Measurements from ENCODE around the gene CACNA1D. TPM values are rescaled to one million over a fixed set of nuclear protein-coding genes. Genes with fewer than 3 reads are reported as not detected.

The CACNA1D gene
- total RNA-seq, 4 donors from 2014 or later, result 74.6 to 194 (median 105) TPM

GRCh38 chr3:53823026-53823955 is 328.9 kb downstream of the CACNA1D start:
- no peak for TF ChIP-seq POLR2A (IDR thresholded peaks at IDR 0.05)
- TF ChIP-seq, protein P1, sequence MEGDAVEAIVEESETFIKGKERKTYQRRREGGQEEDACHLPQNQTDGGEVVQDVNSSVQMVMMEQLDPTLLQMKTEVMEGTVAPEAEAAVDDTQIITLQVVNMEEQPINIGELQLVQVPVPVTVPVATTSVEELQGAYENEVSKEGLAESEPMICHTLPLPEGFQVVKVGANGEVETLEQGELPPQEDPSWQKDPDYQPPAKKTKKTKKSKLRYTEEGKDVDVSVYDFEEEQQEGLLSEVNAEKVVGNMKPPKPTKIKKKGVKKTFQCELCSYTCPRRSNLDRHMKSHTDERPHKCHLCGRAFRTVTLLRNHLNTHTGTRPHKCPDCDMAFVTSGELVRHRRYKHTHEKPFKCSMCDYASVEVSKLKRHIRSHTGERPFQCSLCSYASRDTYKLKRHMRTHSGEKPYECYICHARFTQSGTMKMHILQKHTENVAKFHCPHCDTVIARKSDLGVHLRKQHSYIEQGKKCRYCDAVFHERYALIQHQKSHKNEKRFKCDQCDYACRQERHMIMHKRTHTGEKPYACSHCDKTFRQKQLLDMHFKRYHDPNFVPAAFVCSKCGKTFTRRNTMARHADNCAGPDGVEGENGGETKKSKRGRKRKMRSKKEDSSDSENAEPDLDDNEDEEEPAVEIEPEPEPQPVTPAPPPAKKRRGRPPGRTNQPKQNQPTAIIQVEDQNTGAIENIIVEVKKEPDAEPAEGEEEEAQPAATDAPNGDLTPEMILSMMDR (IDR thresholded peaks at IDR 0.05), result no peak
- no peaks in the 10 kb centered on the region for H3K9me3 ChIP-seq
- no peak overlapping the region for H3K27ac ChIP-seq
- H3K4me1 ChIP-seq, result no peaks in the 10 kb centered on the region
- H3K4me3 ChIP-seq, result no peak overlapping the region
- peaks cover 0 to 47% (median 0%) of the 10 kb centered on the region in 3 donors for H3K36me3 ChIP-seq
- no peak for DNase-seq
- H3K27me3 ChIP-seq, result no peaks in the 10 kb centered on the region

DNA sequence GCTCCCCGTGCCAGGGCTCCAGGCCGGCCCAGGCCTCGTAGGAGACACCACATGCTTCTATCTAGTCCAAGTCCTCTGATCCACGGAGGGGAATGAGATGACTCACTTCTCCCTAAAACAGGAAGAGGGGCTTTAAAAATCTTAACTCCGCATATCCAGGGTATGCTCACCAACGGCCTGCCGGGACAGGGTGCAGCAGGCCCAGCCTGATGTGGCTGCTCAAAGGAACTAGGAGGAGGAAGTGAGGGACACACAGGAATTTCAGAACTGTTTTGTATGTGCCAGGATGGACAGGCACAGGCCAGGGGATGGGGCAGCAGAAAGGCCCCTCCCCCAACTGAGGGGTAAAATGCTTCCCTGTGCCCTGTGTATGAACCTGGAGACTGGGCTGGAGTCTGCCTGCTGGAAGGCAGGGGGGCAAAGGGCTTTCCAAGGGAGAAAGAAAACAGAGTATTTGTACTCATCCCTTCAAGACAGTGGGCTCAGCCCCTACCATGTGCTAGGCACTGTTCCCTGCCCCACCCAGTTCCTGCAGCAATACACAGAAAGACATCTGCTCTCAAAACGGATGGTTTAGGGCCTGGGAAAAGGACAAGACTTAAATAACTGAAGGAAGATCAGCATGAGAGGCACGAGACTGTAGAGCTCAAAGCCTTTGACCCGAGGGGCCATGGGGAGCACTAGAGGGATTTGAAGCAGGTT is 329.7 kb downstream of the CACNA1D start:
- no peak for DNase-seq
- H3K4me1 ChIP-seq, result no peaks in the 10 kb centered on the region
- no peak overlapping the region for H3K27ac ChIP-seq
- H3K4me3 ChIP-seq, result no peak overlapping the region
- H3K36me3 ChIP-seq, result peaks cover 0 to 40% (median 0%) of the 10 kb centered on the region in 3 donors
- no peaks in the 10 kb centered on the region for H3K9me3 ChIP-seq
- H3K27me3 ChIP-seq, result no peaks in the 10 kb centered on the region
- TF ChIP-seq, protein P1 (IDR thresholded peaks at IDR 0.05), result no peak
- TF ChIP-seq POLR2A (IDR thresholded peaks at IDR 0.05), result no peak

DNA sequence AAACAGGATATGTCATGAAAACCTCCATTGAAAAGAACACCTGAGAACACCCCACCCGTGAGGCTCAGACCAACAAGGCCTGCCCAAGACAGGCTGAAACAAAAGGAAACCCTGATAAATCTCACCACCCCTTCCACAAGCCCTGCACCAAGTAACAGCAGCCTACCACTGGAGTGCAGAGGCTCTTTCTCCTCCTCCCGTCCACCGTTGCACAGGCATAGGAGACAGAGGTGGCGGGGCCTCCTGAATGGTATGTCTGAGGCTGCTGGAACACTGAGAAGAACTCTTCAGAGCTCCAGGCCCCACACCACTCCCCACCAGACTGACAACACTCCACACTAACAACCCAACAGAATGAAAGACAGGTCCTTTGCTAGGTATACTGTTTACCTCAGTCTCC is 330.4 kb downstream of the CACNA1D start:
- Histone ChIP-seq H3K27ac (no peak overlapping the region), H3K27me3 (no peaks in the 10 kb centered on the region), H3K36me3 (peaks cover 0 to 33% (median 0%) of the 10 kb centered on the region in 3 donors), H3K4me1 (no peaks in the 10 kb centered on the region), H3K4me3 (no peak overlapping the region), H3K9me3 (no peaks in the 10 kb centered on the region)
- TF ChIP-seq, protein P1 (IDR thresholded peaks at IDR 0.05), result no peak
- TF ChIP-seq POLR2A (IDR thresholded peaks at IDR 0.05), result no peak
- DNase-seq, result no peak

DNA sequence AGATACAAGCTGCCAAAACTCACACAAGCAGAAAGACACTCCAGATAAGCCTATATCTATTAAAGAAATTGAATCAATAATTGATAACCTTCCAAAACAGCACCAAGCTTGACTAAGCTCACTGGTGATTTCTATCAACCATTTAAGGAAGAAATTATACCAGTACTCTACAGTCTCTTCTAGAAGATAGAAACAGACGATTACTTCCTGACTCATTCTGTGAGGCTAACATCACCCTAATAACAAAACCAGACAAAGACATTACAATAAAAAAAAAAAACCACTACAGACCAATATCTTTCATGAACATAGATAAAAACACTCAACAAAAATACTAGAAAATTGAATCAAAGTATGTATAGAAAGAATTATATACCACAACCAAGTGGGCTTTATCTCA is 331.6 kb downstream of the CACNA1D start:
- H3K9me3 ChIP-seq, result no peaks in the 10 kb centered on the region
- H3K27ac ChIP-seq, result no peak overlapping the region
- no peaks in the 10 kb centered on the region for H3K4me1 ChIP-seq

DNA sequence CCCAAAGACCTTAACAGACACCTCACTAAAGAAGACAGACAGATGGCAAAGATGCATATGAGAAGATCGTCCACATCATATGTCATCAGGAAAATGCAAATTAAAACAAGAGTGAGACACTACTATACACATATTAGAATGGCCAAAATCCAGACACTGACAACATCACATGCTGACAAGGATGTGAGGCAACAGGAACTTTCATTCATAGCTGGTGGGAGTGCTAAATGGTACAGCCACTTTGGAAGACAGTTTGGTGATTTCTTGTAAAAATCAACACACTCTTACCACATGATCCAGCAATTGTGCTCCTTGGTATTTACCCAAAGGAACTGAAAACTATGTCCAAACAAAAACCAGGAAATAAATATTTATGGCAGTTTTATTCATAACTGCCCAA is 334.2 kb downstream of the CACNA1D start:
- H3K36me3 ChIP-seq, result peaks cover 0 to 4% (median 0%) of the 10 kb centered on the region in 3 donors
- no peak for TF ChIP-seq POLR2A (IDR thresholded peaks at IDR 0.05)
- TF ChIP-seq, protein P1 (IDR thresholded peaks at IDR 0.05), result no peak
- no peaks in the 10 kb centered on the region for H3K9me3 ChIP-seq
- H3K27ac ChIP-seq, result no peak overlapping the region
- no peak for DNase-seq
- no peaks in the 10 kb centered on the region for H3K27me3 ChIP-seq
- H3K4me1 ChIP-seq, result no peaks in the 10 kb centered on the region
- no peak overlapping the region for H3K4me3 ChIP-seq

More for the DNA sequence above, 331.6 kb downstream of the CACNA1D start:
- no peak for DNase-seq
- Histone ChIP-seq H3K36me3 (peaks cover 0 to 20% (median 0%) of the 10 kb centered on the region in 3 donors), H3K4me3 (no peak overlapping the region), H3K27me3 (no peaks in the 10 kb centered on the region)
- no peak for TF ChIP-seq POLR2A (IDR thresholded peaks at IDR 0.05)
- TF ChIP-seq, protein P1 (IDR thresholded peaks at IDR 0.05), result no peak
